SU-DHL-6 (cell line): Measurements from ENCODE around the gene PPP1R12C.

ENCODE experiments used
- CTCF ChIP-seq: fragments of 200-600 bp; sonication (generic); IDR thresholded peaks from one replicate; pipeline ENCODE4 v1.5.1; 2017; ENCODE audit warnings: antibody characterized with exemption, mild to moderate bottlenecking, low read length, moderate library complexity; ENCODE audit not compliant: insufficient read depth, poor library complexity, severe bottlenecking
- EZH2phosphoT487 ChIP-seq: fragments of 200-600 bp; sonication (generic), shearing (Covaris generic); conservative IDR thresholded peaks from 2 replicates; pipeline ENCODE4 v1.6.1; 2018; ENCODE audit warnings: mild to moderate bottlenecking, antibody characterized with exemption, low read length, moderate library complexity, mixed read lengths

GRCh38 chr19:55068950-55069864 lies 48.2 kb downstream of the PPP1R12C start:
- TF ChIP-seq CTCF: no peak
- TF ChIP-seq EZH2phosphoT487: no peak
